ENCODE data around the gene MAN1C1. TPM values are rescaled to one million over a fixed set of nuclear protein-coding genes. Genes with fewer than 3 reads are reported as not detected.
A peak's percentile ranks its signal among the peaks of the same experiment; 100 is the strongest.

MAN1C1 gene
- total RNA-seq, 1 donor from 2014 or later: 6.8 TPM

DNA sequence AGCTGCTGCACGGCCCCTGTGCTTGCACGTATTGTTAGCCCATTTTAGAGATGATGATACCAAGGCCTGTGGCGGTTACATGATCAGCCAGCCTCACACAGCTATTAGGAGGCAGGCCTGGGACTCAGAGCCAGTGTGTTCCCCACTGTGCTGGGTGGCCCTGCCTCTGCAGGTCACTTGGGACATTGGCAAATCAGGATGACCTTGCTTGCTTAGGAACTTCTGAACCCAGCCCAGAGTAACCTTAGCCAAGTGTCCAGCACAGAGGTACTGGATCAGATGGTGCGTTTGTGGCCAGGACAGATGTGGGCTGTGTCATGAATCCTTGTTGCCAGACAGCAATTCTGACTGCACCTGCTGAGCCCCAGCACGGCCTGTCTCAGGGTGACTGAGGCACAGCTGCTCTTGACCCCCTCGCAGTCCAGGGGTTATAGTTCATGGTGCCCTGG is 45.0 kb upstream of the MAN1C1 start:
- no peaks in the 10 kb centered on the region for H3K36me3 Mint-ChIP-seq
- no peak overlapping the region for H3K4me2 ChIP-seq
- H4K20me1 ChIP-seq (ENCODE audit: low read depth): no peaks in the 10 kb centered on the region
- no peak overlapping the region for H3K4me3 Mint-ChIP-seq
- no peak overlapping the region for H3K4me3 ChIP-seq
- no peak overlapping the region for H3K27ac Mint-ChIP-seq
- no peaks in the 10 kb centered on the region for H3K27me3 ChIP-seq
- H3F3A ChIP-seq (ENCODE audit: low read depth): no peaks in the 10 kb centered on the region
- H3K4me1 Mint-ChIP-seq: peaks cover 70% of the 10 kb centered on the region
- H3K27me3 Mint-ChIP-seq (ENCODE audit: insufficient read depth, low read depth): peaks cover 9% of the 10 kb centered on the region
- no peak for TF ChIP-seq EZH2phosphoT487 (IDR thresholded peaks at IDR 0.05)
- TF ChIP-seq, protein P1, sequence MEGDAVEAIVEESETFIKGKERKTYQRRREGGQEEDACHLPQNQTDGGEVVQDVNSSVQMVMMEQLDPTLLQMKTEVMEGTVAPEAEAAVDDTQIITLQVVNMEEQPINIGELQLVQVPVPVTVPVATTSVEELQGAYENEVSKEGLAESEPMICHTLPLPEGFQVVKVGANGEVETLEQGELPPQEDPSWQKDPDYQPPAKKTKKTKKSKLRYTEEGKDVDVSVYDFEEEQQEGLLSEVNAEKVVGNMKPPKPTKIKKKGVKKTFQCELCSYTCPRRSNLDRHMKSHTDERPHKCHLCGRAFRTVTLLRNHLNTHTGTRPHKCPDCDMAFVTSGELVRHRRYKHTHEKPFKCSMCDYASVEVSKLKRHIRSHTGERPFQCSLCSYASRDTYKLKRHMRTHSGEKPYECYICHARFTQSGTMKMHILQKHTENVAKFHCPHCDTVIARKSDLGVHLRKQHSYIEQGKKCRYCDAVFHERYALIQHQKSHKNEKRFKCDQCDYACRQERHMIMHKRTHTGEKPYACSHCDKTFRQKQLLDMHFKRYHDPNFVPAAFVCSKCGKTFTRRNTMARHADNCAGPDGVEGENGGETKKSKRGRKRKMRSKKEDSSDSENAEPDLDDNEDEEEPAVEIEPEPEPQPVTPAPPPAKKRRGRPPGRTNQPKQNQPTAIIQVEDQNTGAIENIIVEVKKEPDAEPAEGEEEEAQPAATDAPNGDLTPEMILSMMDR (IDR thresholded peaks at IDR 0.05): no peak
- TF ChIP-seq EZH2 (IDR thresholded peaks at IDR 0.05): no peak
- H3K27ac ChIP-seq: no peak overlapping the region
- no peaks in the 10 kb centered on the region for H3K9me3 ChIP-seq (ENCODE audit: low read depth)
- no peak overlapping the region for H2AFZ ChIP-seq (replicated peaks)
- no peaks in the 10 kb centered on the region for H3K79me2 ChIP-seq (ENCODE audit: low read depth)
- peaks cover 24% of the 10 kb centered on the region for H3K4me1 ChIP-seq
- no peaks in the 10 kb centered on the region for H3K36me3 ChIP-seq
- H3K9me3 Mint-ChIP-seq: no peaks in the 10 kb centered on the region
- no peak for DNase-seq (ENCODE audit: low spot score)
- H3K9ac ChIP-seq: no peak overlapping the region

DNA sequence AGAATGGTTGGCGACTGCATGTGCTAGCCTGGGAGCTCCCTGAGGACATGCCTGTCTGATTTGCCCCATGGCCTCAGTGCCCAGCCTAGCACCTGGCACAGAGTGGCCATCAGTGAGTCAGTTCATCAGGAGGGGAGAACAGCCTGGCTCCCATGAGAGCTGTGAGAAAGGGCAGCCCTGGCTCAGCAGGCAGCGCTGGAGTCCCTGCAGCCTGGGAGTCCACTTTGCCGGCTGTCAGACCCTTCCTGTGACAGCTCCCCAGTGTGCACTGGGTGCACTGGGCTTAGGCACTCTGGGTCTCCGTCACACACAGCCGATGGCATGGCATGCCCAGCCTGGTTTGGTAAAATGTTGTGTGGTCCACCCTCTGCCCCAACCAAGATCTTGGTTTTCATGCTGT is 44.5 kb upstream of the MAN1C1 start:
- Histone ChIP-seq H3K27ac (no peak overlapping the region), H2AFZ (replicated peaks) (no peak overlapping the region), H3K4me3 (no peak overlapping the region), H3K9me3 (ENCODE audit: low read depth) (no peaks in the 10 kb centered on the region), H3K4me1 (peaks cover 19% of the 10 kb centered on the region), H3K4me2 (no peak overlapping the region), H3K36me3 (no peaks in the 10 kb centered on the region), H3F3A (ENCODE audit: low read depth) (no peaks in the 10 kb centered on the region), H3K9ac (no peak overlapping the region), H3K27me3 (no peaks in the 10 kb centered on the region), H3K79me2 (ENCODE audit: low read depth) (no peaks in the 10 kb centered on the region), H4K20me1 (ENCODE audit: low read depth) (no peaks in the 10 kb centered on the region)
- TF ChIP-seq EZH2phosphoT487 (IDR thresholded peaks at IDR 0.05) (no peak), EZH2 (IDR thresholded peaks at IDR 0.05) (no peak)
- TF ChIP-seq, protein P1 (IDR thresholded peaks at IDR 0.05): no peak
- no peak for DNase-seq (ENCODE audit: low spot score)
- Mint-ChIP-seq H3K36me3 (no peaks in the 10 kb centered on the region), H3K9me3 (no peaks in the 10 kb centered on the region), H3K4me3 (no peak overlapping the region), H3K27ac (no peak overlapping the region), H3K27me3 (ENCODE audit: insufficient read depth, low read depth) (peaks cover 9% of the 10 kb centered on the region), H3K4me1 (peaks cover 65% of the 10 kb centered on the region)

DNA sequence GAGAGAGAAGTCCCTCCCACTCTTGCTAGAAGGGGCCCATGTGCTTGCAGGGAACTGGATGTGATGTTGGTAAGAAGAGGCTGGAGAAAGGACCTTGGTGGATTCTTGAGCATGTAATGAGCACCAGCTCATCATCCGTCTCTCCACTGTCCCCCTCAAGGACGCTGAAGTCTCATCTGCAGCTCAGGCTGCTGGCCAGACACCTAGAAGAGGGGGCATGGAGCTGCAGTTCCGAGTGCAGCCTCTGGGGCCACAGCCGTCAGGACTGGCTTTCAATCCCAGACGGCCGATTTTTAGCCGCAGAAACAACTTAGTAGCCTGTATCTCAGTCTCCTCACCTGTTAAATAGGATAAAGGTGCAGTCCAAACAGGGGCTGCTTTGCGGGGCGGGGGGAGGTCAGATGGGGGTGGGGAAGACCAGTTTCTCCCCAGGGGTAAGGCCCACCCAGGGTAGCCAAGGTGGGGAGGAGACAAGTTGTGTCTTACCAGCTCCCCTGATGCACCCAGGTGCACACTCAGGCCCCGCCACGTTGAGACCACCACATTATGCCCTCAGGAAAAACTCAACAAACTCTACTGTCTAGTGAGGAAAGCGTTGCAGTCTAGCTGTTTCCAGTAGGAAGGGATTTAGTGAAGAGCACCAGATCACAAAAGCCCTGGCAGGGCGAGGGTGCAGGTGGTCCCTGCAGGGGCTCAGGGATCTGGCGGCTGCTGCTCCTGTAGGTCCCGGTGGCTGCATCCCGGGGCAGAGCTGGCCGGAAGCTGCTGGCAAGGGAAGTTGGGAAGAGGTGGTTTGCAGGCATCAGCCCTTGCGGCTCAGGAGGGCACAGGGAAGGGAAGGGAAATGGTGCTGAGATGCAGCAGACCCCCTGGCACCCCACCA is 43.6 kb upstream of the MAN1C1 start:
- Mint-ChIP-seq H3K9me3 (no peaks in the 10 kb centered on the region), H3K27ac (peak overlapping the region; percentile 72), H3K27me3 (ENCODE audit: insufficient read depth, low read depth) (peaks cover 9% of the 10 kb centered on the region), H3K4me3 (no peak overlapping the region), H3K36me3 (no peaks in the 10 kb centered on the region), H3K4me1 (peaks cover 63% of the 10 kb centered on the region)
- Histone ChIP-seq H3K27ac (no peak overlapping the region), H3K79me2 (ENCODE audit: low read depth) (no peaks in the 10 kb centered on the region), H4K20me1 (ENCODE audit: low read depth) (no peaks in the 10 kb centered on the region), H3K4me1 (peaks cover 10% of the 10 kb centered on the region), H3K9me3 (ENCODE audit: low read depth) (no peaks in the 10 kb centered on the region), H3K36me3 (no peaks in the 10 kb centered on the region), H3K9ac (no peak overlapping the region), H3F3A (ENCODE audit: low read depth) (no peaks in the 10 kb centered on the region), H3K4me3 (no peak overlapping the region), H3K27me3 (no peaks in the 10 kb centered on the region), H3K4me2 (no peak overlapping the region), H2AFZ (replicated peaks) (no peak overlapping the region)
- DNase-seq (ENCODE audit: low spot score): peak; percentile 81
- TF ChIP-seq EZH2 (IDR thresholded peaks at IDR 0.05): no peak
- TF ChIP-seq, protein P1 (IDR thresholded peaks at IDR 0.05): peak; percentile 67

All from neural progenitor cell (in vitro differentiated cells).